ENCODE measurements around the gene ASZ1.

The ASZ1 gene

DNA sequence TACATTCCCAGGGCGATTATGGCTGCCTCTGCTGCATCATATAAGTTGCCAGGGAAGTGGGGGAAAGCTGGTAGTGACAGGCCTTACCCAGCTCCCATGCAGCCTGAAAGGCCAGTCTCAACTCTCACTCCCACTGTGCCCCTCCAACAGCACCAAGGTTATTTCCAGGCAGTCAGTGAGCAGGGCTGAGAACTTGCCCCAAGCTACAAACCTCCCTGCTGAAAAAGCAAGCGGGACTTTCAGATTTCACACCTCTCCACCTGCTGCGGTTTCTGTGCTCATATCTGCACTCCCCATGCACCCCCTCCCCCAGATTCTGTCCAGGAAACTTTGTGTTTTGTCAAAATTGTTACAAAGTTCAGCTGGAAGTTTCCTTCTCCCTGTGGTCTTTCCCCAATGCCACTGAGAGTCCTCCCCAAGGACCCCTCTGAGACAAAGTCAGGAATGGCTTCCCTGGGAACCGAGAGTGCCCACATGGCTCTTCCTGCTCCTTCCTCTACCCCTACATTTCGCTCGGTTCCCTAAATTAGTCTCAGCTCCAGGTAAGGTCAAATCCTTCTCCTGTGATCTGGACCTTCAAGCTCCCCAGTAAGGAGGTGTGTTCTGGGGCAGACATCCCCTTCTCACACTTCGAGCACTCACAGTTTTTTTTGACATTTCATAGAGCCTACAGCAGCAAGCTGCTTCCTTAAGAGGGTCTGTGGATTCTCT, 79.2 kb downstream of the ASZ1 start:
- peak; percentile 46 for DNase-seq (ENCODE audit: low read depth)
- TF ChIP-seq, protein P1, sequence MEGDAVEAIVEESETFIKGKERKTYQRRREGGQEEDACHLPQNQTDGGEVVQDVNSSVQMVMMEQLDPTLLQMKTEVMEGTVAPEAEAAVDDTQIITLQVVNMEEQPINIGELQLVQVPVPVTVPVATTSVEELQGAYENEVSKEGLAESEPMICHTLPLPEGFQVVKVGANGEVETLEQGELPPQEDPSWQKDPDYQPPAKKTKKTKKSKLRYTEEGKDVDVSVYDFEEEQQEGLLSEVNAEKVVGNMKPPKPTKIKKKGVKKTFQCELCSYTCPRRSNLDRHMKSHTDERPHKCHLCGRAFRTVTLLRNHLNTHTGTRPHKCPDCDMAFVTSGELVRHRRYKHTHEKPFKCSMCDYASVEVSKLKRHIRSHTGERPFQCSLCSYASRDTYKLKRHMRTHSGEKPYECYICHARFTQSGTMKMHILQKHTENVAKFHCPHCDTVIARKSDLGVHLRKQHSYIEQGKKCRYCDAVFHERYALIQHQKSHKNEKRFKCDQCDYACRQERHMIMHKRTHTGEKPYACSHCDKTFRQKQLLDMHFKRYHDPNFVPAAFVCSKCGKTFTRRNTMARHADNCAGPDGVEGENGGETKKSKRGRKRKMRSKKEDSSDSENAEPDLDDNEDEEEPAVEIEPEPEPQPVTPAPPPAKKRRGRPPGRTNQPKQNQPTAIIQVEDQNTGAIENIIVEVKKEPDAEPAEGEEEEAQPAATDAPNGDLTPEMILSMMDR (IDR thresholded peaks at IDR 0.05; ENCODE audit: low read depth, low read length, missing control alignments): no peak
- no peak overlapping the region for H3K4me3 ChIP-seq (ENCODE audit: low read depth, low read length)

DNA sequence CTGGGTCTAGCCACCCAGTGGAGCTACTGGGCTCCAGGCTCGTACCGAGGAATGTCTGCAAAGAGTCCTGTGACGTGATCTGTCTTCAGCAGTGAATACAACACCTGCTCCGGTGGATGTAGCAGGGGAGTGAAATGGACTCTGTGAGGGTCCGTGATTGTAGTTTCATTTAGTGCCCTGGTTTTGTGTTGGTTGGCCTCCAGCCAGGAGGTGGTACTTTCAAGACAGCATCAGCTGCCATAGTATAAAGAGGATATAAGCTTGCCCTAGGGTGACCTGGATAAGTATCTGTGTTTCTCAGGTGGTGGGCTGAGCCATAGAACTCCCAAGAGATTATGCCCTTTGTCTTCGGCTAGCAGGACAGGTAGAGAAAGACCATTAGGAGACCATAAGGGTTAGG, 79.8 kb downstream of the ASZ1 start:
- TF ChIP-seq, protein P1 (IDR thresholded peaks at IDR 0.05; ENCODE audit: low read depth, low read length, missing control alignments): no peak
- no peak overlapping the region for H3K4me3 ChIP-seq (ENCODE audit: low read depth, low read length)
- no peak for DNase-seq (ENCODE audit: low read depth)

DNA sequence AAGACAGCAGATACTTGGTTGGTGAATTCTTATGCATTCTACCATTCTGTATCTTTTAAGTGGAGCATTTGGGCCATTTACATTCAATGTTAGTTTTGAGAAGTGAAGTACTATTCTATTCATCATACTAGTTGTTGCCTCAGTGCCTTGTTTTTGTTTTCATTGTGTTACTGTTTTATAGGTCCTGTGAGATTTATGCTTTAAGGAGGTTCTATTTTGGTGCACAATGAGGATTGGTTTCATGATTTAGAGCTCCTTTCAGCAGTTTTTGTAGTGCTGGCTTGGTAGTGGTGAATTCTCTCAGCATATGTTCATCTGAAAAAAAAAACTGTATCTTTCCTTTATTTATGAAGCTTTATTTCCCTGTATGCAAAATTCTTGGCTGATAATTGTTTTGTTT, 81.1 kb downstream of the ASZ1 start:
- TF ChIP-seq, protein P1 (IDR thresholded peaks at IDR 0.05; ENCODE audit: low read depth, low read length, missing control alignments): no peak
- DNase-seq (ENCODE audit: low read depth): no peak
- H3K4me3 ChIP-seq (ENCODE audit: low read depth, low read length): no peak overlapping the region

DNA sequence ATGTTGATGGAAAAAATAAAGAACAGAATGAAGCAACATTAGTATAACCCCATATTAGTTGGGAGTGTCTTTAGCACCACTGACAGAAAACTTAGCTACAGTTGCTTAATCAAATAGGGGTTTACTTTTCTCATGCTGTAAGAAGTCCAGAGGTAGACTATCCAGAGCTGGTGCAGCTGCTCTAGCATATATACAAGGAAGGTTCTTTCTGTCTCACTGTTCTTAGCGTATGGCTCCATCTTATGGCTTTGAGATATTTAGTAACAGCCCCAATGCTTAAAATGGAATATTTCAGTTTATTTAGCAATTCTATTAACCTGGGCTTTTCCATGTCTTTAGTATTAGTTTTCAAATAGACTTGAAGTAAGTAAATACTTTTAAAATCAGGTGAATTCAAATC, 89.3 kb downstream of the ASZ1 start:
- no peak for DNase-seq (ENCODE audit: low read depth)
- TF ChIP-seq, protein P1 (IDR thresholded peaks at IDR 0.05; ENCODE audit: low read depth, low read length, missing control alignments): no peak
- no peak overlapping the region for H3K4me3 ChIP-seq (ENCODE audit: low read depth, low read length)

DNA sequence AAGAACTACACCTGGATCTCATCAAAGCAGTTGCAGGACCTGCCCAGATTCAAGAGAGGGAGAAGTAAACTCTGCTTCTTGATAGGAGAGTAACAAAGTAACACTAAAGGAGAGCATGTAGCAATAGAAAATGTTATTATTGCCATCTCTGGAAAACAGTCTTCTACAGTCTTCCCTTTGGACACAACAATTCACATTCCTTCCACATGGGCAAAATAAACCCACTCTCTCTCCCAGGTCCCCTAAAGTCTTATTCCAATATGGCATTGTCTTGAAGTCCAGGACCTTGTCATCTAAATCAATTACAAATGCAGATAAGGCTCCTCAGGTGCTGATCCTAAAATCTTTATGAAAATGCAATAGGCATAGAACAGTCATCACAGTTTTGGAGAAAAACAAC, 94.1 kb downstream of the ASZ1 start:
- DNase-seq (ENCODE audit: low read depth): no peak
- no peak overlapping the region for H3K4me3 ChIP-seq (ENCODE audit: low read depth, low read length)
- TF ChIP-seq, protein P1 (IDR thresholded peaks at IDR 0.05; ENCODE audit: low read depth, low read length, missing control alignments): no peak

DNA sequence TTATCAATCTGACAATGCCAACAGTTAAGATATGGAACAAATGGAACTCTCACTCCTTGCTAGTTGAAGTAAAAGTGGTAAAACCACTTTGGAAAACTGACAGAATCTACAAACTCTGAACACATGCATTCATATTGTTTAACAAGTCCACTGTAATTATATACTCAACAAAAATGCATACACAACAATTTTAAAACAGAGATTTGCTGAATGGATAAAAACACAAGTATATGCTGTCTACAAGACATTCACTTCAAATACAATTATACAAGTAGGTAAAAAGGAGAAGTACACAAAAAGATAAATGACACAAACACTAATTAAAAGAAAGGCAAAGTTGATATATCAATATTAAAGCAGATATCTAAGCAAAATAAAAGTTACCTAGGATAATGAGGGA, 95.3 kb downstream of the ASZ1 start:
- TF ChIP-seq, protein P1 (IDR thresholded peaks at IDR 0.05; ENCODE audit: low read depth, low read length, missing control alignments): no peak
- no peak for DNase-seq (ENCODE audit: low read depth)
- H3K4me3 ChIP-seq (ENCODE audit: low read depth, low read length): no peak overlapping the region

DNA sequence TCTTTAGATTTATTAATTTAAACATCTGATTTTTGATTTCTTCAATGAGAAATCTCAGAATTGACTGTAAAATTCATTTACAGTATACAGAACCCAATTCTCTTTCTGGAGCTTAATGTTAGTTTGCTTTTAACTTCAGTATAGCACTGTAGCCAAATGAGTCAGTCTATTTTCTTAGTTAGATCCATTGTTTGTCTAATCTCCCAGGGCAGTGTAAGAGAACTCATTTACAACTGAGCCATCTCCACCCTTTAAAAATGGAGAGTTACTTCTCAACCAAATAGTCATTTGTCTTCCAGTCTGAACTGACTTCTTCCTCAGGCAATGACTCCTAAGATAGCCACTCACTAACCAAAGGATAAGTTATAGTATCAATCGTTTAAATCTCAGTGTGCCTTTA, 101.5 kb downstream of the ASZ1 start:
- no peak overlapping the region for H3K4me3 ChIP-seq (ENCODE audit: low read depth, low read length)
- DNase-seq (ENCODE audit: low read depth): no peak
- TF ChIP-seq, protein P1 (IDR thresholded peaks at IDR 0.05; ENCODE audit: low read depth, low read length, missing control alignments): no peak

Data from GM12864 (cell line).